HCT116 (cell line): ENCODE data around the gene XYLT1. TPM values are rescaled to one million over a fixed set of nuclear protein-coding genes. Genes with fewer than 3 reads are reported as not detected.

ENCODE experiments used
- ATAC-seq: fragments of 200-7000 bp; cut with Tn5 transposase; 2 replicates; pipeline ENCODE4 v1.9.1; 2020; ENCODE audit warnings: mild to moderate bottlenecking, moderate library complexity
- BruUV-seq: library from RNA; stranded (reverse); fragments of 400-500 nt; replicated peaks from 2 replicates; lab custom pipeline; 2021; lab: Mats Ljungman, UMichigan
- CTCF ChIA-PET: fragments of 300-600 bp; sonication (Branson Sonifier 250); formaldehyde crosslinking; loops from one replicate; lab custom pipeline; 2021; ENCODE audit warnings: antibody characterized with exemption; lab: Charles Lee
- POLR2A ChIA-PET: fragments of 300-600, 350-600 bp; sonication (Branson Sonifier 250); formaldehyde crosslinking; loops from one replicate; lab custom pipeline; 2021; ENCODE audit warnings: antibody characterized with exemption; lab: Charles Lee
- RAD21 ChIA-PET, 2 experiments: fragments of 300-600 bp; sonication (Branson Sonifier 250); formaldehyde crosslinking; loops; one replicate each; lab custom pipeline; 2023; ENCODE audit warnings: low total read pairs in 2 of 2; ENCODE audit not compliant: uncharacterized antibody in 2 of 2, unreplicated experiment in 2 of 2, low non-redundant PET in 1 of 2; lab: Charles Lee
- DNase-seq: peaks from one replicate; pipeline ENCODE4 v3.0.0-alpha.2; 2010; ENCODE audit warnings: low read depth, low spot score
- H2AFZ ChIP-seq: fragments of 200-600 bp; shearing (Covaris generic), sonication (generic); 2 replicates; pipeline ENCODE4 v1.6.1; 2017; ENCODE audit warnings: low read depth, mixed run types, mixed read lengths, antibody characterized with exemption, low read length; ENCODE audit not compliant: poor library complexity, severe bottlenecking
- H3K27ac ChIP-seq: 2 replicates; pipeline ENCODE4 v1.5.1; 2012; ENCODE audit warnings: low read depth, low read length
- H3K27me3 ChIP-seq: fragments of 200-600 bp; sonication (generic); 2 replicates; pipeline ENCODE4 v1.6.1; 2016; ENCODE audit warnings: mixed run types, low read length, mixed read lengths; ENCODE audit not compliant: insufficient read depth
- H3K36me3 ChIP-seq, 2 experiments: fragments of 200-500 bp in 1 of 2; fragments of 200-600 bp in 1 of 2; sonication (Bioruptor generic) in 1 of 2; sonication (generic) in 1 of 2; 2 replicates each; pipeline versions ENCODE4 v1.5.1 to v1.6.1; 2014 to 2016; ENCODE audit warnings: low read length in 2 of 2, inconsistent platforms in 1 of 2, mixed read lengths in 1 of 2, mixed run types in 1 of 2; ENCODE audit not compliant: insufficient read depth in 2 of 2, control insufficient read depth in 1 of 2
- H3K4me1 ChIP-seq, 2 experiments: fragments of 200-600 bp in 1 of 2; sonication (generic) in 1 of 2; 2 replicates each; pipeline versions ENCODE4 v1.5.1 to v1.6.1; 2012 to 2017; ENCODE audit warnings: low read length in 2 of 2, inconsistent platforms in 1 of 2, mild to moderate bottlenecking in 1 of 2, mixed read lengths in 1 of 2, mixed run types in 1 of 2, moderate library complexity in 1 of 2; ENCODE audit not compliant: insufficient read depth in 2 of 2, control insufficient read depth in 1 of 2
- H3K4me2 ChIP-seq: fragments of 200-600 bp; sonication (generic); 2 replicates; pipeline ENCODE4 v1.6.1; 2017; ENCODE audit warnings: mixed run types, low read length, mixed read lengths
- H3K4me3 ChIP-seq, 2 experiments: fragments of 200-600 bp in 1 of 2; sonication (generic) in 1 of 2; replicated peaks in 1 of 2; 2 replicates each; pipeline ENCODE4 v1.5.1; 2011 to 2016; ENCODE audit warnings: low read length in 2 of 2, control low read depth in 1 of 2, low read depth in 1 of 2, mild to moderate bottlenecking in 1 of 2, mixed read lengths in 1 of 2, mixed run types in 1 of 2
- H3K79me2 ChIP-seq: fragments of 200-600 bp; sonication (generic); 2 replicates; pipeline ENCODE4 v1.6.1; 2017; ENCODE audit warnings: mild to moderate bottlenecking, mixed run types, low read length, moderate library complexity, mixed read lengths; ENCODE audit not compliant: insufficient read depth
- H3K9ac ChIP-seq: fragments of 200-600 bp; sonication (generic); 2 replicates; pipeline ENCODE4 v1.6.1; 2016; ENCODE audit warnings: low read length, mixed read lengths
- H3K9me2 ChIP-seq: fragments of 200-600 bp; sonication (generic), shearing (Covaris generic); 2 replicates; pipeline ENCODE4 v1.6.1; 2017; ENCODE audit warnings: mixed run types, mild to moderate bottlenecking, moderate library complexity; ENCODE audit not compliant: insufficient read depth
- H3K9me3 ChIP-seq, 2 experiments: fragments of 200-500 bp in 1 of 2; fragments of 200-600 bp in 1 of 2; sonication (Bioruptor generic) in 1 of 2; sonication (generic) in 1 of 2; 2 replicates each; pipeline ENCODE4 v1.6.1; 2014 to 2017; ENCODE audit warnings: low read length in 2 of 2, mixed read lengths in 2 of 2, inconsistent platforms in 1 of 2, low read depth in 1 of 2, mild to moderate bottlenecking in 1 of 2, mixed run types in 1 of 2, moderate library complexity in 1 of 2; ENCODE audit not compliant: control insufficient read depth in 1 of 2, insufficient read depth in 1 of 2
- H4K20me1 ChIP-seq: fragments of 200-600 bp; sonication (generic), shearing (Covaris generic); 2 replicates; pipeline ENCODE4 v1.6.1; 2017; ENCODE audit warnings: mixed run types, mild to moderate bottlenecking, moderate library complexity; ENCODE audit not compliant: insufficient read depth
- POLR2AphosphoS5 ChIP-seq: IDR thresholded peaks from 2 replicates; pipeline ENCODE4 v1.6.1; 2011; ENCODE audit warnings: mild to moderate bottlenecking, low read depth, low read length, moderate library complexity
- YY1 ChIP-seq: IDR thresholded peaks from 2 replicates; pipeline ENCODE4 v1.6.1; 2011; ENCODE audit warnings: low read length, low read depth, moderate library complexity, mild to moderate bottlenecking; ENCODE audit not compliant: insufficient replicate concordance; ENCODE audit errors: extremely low read depth
- intact Hi-C: fragments of 100-400 bp; cut with micrococcal nuclease; formaldehyde crosslinking; loops from 2 replicates; pipeline ENCODE4 v1.10.0; 2022
- total RNA-seq: library from RNA; stranded (reverse); gene quantifications from one replicate; pipeline ENCODE4 v1.2.1, GENCODE V29; 2021; ENCODE audit not compliant: unreplicated experiment
- TF ChIP-seq, protein P1 (sequence below): IDR thresholded peaks from 2 replicates; pipeline ENCODE4 v1.6.1; 2012
- TF ChIP-seq, protein P2 (sequence below): IDR thresholded peaks from 2 replicates; pipeline ENCODE4 v1.6.1; 2012; ENCODE audit warnings: low read depth

Gene XYLT1
- total RNA-seq, 1 experiment from 2014 or later = 4.5 TPM

DNA sequence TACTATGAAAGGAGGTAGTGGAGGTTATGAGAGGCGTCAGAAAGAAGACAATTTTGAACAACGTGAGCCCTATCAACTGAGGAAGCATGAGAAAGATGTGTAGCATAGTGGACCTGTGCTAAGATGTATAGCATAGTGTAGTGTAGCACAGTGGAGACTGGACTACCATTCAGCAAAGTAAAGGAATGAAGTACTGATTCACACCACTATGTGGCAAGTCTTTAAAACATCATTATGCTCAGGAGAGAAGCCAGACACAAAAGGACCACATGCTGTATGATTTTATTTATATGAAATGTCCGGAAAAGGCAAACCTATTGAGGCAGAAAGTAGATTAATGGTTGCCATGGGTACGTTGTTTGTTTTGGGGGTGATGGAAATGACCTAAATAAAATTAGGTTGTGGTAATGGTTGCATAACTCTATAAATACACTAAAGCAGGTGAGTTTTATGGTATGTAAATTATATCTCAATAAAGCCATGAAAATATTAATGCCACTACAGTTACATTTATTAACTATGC is 20.4 kb upstream of the XYLT1 start (continued):
- TF ChIP-seq YY1 = no peak
- TF ChIP-seq POLR2AphosphoS5 = no peak
- TF ChIP-seq, all 23 proteins: peak for 0

DNA sequence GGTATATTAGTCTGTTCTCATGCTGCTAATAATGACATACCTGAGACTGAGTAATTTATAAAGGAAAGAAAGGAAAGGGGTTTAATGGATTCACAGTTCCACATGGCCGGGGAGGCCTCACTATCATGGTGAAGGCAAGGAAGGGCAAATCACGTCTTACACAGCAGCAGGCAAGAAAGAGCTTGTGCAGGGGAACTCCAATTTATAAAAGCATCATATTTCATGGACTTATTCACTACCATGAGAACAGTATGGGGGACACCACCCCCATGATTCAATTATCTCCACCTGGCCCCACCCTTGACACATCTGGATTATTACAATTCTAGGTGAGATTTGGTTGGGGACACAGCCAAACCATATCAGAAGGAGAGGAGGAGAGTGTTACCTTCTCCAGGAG is 17.7 kb upstream of the XYLT1 start:
- H3K9me2 ChIP-seq = no peaks in the 10 kb centered on the region
- H3K36me3 ChIP-seq = no peaks in the 10 kb centered on the region
- CTCF ChIA-PET = no interaction called here
- H3K4me2 ChIP-seq = no peak overlapping the region
- POLR2A ChIA-PET = no interaction called here
- no peak overlapping the region for H3K27ac ChIP-seq
- intact Hi-C loops = no loop called here
- H3K9me3 ChIP-seq = no peaks in the 10 kb centered on the region
- no peaks in the 10 kb centered on the region for H4K20me1 ChIP-seq
- no peaks in the 10 kb centered on the region for H3K79me2 ChIP-seq
- no peak overlapping the region for H3K9ac ChIP-seq
- no TSS peak for BruUV-seq
- H3K27me3 ChIP-seq = peaks cover 12% of the 10 kb centered on the region; the same call in 1 of the 2 replicates
- no peak overlapping the region for H3K4me3 ChIP-seq
- no peak overlapping the region for H2AFZ ChIP-seq
- H3K4me1 ChIP-seq = no peaks in the 10 kb centered on the region
- TF ChIP-seq, protein P1, sequence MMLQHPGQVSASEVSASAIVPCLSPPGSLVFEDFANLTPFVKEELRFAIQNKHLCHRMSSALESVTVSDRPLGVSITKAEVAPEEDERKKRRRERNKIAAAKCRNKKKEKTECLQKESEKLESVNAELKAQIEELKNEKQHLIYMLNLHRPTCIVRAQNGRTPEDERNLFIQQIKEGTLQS = no peak
- TF ChIP-seq, protein P2, sequence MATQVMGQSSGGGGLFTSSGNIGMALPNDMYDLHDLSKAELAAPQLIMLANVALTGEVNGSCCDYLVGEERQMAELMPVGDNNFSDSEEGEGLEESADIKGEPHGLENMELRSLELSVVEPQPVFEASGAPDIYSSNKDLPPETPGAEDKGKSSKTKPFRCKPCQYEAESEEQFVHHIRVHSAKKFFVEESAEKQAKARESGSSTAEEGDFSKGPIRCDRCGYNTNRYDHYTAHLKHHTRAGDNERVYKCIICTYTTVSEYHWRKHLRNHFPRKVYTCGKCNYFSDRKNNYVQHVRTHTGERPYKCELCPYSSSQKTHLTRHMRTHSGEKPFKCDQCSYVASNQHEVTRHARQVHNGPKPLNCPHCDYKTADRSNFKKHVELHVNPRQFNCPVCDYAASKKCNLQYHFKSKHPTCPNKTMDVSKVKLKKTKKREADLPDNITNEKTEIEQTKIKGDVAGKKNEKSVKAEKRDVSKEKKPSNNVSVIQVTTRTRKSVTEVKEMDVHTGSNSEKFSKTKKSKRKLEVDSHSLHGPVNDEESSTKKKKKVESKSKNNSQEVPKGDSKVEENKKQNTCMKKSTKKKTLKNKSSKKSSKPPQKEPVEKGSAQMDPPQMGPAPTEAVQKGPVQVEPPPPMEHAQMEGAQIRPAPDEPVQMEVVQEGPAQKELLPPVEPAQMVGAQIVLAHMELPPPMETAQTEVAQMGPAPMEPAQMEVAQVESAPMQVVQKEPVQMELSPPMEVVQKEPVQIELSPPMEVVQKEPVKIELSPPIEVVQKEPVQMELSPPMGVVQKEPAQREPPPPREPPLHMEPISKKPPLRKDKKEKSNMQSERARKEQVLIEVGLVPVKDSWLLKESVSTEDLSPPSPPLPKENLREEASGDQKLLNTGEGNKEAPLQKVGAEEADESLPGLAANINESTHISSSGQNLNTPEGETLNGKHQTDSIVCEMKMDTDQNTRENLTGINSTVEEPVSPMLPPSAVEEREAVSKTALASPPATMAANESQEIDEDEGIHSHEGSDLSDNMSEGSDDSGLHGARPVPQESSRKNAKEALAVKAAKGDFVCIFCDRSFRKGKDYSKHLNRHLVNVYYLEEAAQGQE = no peak
- RAD21 ChIA-PET = no interaction called here
- ATAC-seq (no peak), DNase-seq (no peak)
